HEK293 (cell line): ENCODE data around the gene GLB1L.

Source experiments
- BCL11A ChIP-seq: fragments of 450-650 bp; formaldehyde crosslinking; IDR thresholded peaks from 2 replicates; pipeline ENCODE4 v1.5.1; 2016; ENCODE audit warnings: low read depth, missing biosample characterization, missing genetic modification characterization
- MYNN ChIP-seq: fragments of 450-650 bp; formaldehyde crosslinking; IDR thresholded peaks from 2 replicates; pipeline ENCODE4 v1.5.1; 2016; ENCODE audit warnings: missing biosample characterization, missing genetic modification characterization, borderline replicate concordance
- ZBTB7A ChIP-seq: fragments of 450-650 bp; formaldehyde crosslinking; IDR thresholded peaks from 2 replicates; pipeline ENCODE4 v1.5.1; 2016; ENCODE audit warnings: low read depth, missing biosample characterization, missing genetic modification characterization
- ZNF629 ChIP-seq: fragments of 450-650 bp; formaldehyde crosslinking; IDR thresholded peaks from 2 replicates; pipeline ENCODE4 v1.5.1; 2017; ENCODE audit warnings: missing biosample characterization, missing genetic modification characterization
- TF ChIP-seq, protein P1 (sequence below): fragments of 450-650 bp; formaldehyde crosslinking; IDR thresholded peaks from 2 replicates; pipeline ENCODE4 v1.5.1; 2016; ENCODE audit warnings: missing biosample characterization, missing genetic modification characterization

DNA sequence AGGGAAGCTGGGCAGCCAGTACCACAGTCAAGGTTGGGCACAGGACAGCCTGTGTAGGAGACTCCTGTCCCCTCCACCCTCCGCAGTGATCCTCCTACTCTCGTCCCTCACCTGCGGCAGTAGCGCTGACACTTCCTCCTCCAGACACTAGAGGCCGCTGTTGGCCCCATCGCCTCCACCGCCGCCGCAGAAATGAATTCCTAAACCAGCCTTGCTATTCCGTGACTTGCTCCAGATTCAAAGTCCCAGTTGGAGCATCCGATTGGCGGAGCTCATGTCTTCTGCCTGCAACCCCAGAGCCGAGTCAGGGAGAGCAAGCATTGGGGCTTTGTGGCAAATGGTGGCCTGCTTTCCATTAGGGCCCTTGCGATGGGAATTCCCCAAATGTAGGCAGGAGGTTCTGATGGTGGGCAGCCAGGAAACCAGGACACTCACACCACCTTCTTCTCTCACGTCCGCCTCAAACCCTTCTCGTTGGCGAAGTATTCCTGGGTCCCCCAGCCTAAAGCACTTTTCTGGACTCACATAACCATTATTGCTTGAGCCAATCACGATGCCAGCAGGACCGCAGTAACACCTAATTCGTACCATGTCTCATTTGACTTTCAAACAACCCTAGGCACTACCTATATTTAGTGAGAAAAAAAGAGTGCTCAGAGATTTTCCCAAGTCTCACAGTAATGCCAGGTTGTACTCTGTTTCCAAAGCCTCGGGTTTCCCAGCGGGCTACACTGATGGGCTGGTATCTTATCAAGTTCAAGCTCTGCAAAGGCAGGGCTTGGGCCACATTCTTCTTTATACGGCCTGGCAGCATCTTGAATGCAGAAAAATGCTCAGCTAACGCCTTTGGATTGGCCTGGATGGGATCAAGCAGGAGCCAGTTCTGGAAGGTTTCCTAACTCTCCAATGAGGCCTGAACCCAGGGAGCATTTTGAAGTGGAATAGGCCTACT is 32.7 kb upstream of the GLB1L start:
- TF ChIP-seq, protein P1, sequence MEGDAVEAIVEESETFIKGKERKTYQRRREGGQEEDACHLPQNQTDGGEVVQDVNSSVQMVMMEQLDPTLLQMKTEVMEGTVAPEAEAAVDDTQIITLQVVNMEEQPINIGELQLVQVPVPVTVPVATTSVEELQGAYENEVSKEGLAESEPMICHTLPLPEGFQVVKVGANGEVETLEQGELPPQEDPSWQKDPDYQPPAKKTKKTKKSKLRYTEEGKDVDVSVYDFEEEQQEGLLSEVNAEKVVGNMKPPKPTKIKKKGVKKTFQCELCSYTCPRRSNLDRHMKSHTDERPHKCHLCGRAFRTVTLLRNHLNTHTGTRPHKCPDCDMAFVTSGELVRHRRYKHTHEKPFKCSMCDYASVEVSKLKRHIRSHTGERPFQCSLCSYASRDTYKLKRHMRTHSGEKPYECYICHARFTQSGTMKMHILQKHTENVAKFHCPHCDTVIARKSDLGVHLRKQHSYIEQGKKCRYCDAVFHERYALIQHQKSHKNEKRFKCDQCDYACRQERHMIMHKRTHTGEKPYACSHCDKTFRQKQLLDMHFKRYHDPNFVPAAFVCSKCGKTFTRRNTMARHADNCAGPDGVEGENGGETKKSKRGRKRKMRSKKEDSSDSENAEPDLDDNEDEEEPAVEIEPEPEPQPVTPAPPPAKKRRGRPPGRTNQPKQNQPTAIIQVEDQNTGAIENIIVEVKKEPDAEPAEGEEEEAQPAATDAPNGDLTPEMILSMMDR (tag by site-specific recombination): peak; percentile 94
- TF ChIP-seq BCL11A (tag by site-specific recombination): no peak
- no peak for TF ChIP-seq ZBTB7A
- TF ChIP-seq ZNF629 (tag by site-specific recombination): no peak
- no peak for TF ChIP-seq MYNN (tag by site-specific recombination)
